ENCODE data around the gene BORCS5. TPM values are rescaled to one million over a fixed set of nuclear protein-coding genes. Genes with fewer than 3 reads are reported as not detected.
A peak's percentile ranks its signal among the peaks of the same experiment; 100 is the strongest.
"Not testable (repeated sequence)": the region's sequence is repeated elsewhere in the genome, so short reads cannot be mapped to it uniquely, and the experiment has no call there.

The BORCS5 gene
- polyA plus RNA-seq, 4 donors: 2.2 to 7.5 (median 5.5) TPM

DNA sequence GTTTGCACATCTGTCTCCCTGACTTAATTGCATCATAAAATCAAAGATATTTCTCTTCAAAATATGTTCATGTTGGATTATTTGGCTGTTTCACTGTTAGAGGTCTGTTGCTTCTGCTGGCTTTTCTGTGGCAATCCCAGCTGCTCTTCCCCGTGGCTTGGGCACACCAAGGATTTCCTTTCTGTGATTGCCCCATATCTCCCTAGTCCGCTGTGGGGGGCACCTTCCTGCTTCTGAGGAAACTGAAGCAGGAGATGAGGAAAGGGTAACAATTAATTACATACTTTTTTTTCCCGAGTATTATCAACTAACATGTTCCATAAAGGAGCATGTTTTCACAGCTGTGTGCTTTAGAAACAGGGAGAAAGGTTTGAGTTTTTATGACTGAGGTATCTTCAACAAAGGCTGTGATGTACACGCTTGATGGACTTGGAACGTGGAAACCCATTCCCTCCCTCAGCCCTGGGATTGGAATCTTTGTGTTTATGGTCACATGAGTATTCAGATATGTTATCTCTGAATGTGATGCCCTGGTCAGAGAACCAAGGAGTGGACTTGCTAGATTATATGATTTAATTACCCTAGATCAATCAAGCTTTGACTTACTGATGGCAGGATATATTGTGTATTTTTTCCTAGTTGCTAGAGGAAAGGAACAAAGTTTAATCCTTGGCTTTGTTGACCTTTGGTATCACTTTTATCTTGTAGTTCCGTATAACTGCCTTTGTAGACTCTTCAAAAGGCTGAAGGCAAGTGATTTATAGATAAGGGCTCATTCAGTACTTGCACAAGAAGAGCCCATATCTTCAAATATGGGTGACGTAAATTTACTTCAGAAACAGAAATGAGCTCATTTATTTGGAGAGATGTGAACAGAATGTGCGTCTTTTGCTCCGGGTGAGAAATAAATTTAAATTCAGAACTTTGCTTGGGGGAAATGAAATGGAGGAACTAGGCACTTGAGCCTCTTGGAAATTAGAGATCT, 46.7 kb downstream of the BORCS5 start:
- H3K27me3 ChIP-seq (ENCODE audit: control insufficient read depth in 3 of 3, insufficient read depth in 3 of 3, low read length in 3 of 3): no peaks in the 10 kb centered on the region
- H3K27ac ChIP-seq (ENCODE audit: low read depth in 1 of 3, low read length in 2 of 3): peak overlapping the region; percentile 85 to 93 (median 92)
- 12 to 48% (median 33%) methylated on average over 9 of the region's 9 CpGs for WGBS, 3 donors
- DNase-seq (peak; percentile 93 to 99), FAIRE-seq (peak; percentile 98)
- H3K4me1 ChIP-seq (ENCODE audit: control insufficient read depth in 3 of 3, insufficient read depth in 2 of 3, low read depth in 1 of 3, low read length in 2 of 3): peaks cover 0 to 40% (median 5%) of the 10 kb centered on the region in 3 donors
- no peaks in the 10 kb centered on the region for H3K9me3 ChIP-seq (ENCODE audit: control insufficient read depth in 2 of 2, insufficient read depth in 1 of 2, low read depth in 1 of 2, low read length in 1 of 2)
- peak overlapping the region in 1 of 3 donors; percentile 6 for H3K4me3 ChIP-seq (ENCODE audit: low read depth in 1 of 3, low read length in 3 of 3)
- peaks cover 0 to 2% (median 0%) of the 10 kb centered on the region in 3 donors for H3K36me3 ChIP-seq (ENCODE audit: control insufficient read depth in 3 of 3, insufficient read depth in 2 of 3, low read depth in 1 of 3, low read length in 3 of 3)

DNA sequence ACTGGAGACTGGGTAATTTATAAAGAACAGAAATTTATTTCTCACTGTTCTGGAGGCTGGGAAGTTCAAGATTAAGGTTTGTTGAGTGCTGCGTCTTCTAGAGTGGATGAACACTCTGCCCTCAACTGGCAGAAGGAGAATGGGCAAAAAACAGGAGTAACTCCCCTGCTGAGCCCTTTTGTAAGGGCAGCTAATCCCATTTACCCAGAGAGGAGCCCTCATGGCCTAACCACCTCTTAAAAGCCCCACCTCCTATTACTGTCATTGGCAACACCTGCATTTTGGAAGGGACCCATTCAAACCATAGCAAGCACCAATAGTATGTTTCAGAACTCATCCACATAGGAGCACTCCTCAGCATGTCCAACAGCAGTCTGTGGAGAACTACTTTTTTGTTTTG, 47.4 kb downstream of the BORCS5 start:
- Histone ChIP-seq H3K36me3 (ENCODE audit: control insufficient read depth in 3 of 3, insufficient read depth in 2 of 3, low read depth in 1 of 3, low read length in 3 of 3) (peaks cover 0 to 2% (median 0%) of the 10 kb centered on the region in 3 donors), H3K27me3 (ENCODE audit: control insufficient read depth in 3 of 3, insufficient read depth in 3 of 3, low read length in 3 of 3) (no peaks in the 10 kb centered on the region), H3K4me3 (ENCODE audit: low read depth in 1 of 3, low read length in 3 of 3) (no peak overlapping the region), H3K9me3 (ENCODE audit: control insufficient read depth in 2 of 2, insufficient read depth in 1 of 2, low read depth in 1 of 2, low read length in 1 of 2) (no peaks in the 10 kb centered on the region), H3K27ac (ENCODE audit: low read depth in 1 of 3, low read length in 2 of 3) (peak overlapping the region; percentile 84 to 92 (median 84)), H3K4me1 (ENCODE audit: control insufficient read depth in 3 of 3, insufficient read depth in 2 of 3, low read depth in 1 of 3, low read length in 2 of 3) (peaks cover 0 to 40% (median 5%) of the 10 kb centered on the region in 3 donors)
- FAIRE-seq: no peak
- DNase-seq: peak in 1 of 2 donors; percentile 51
- 11 to 67% (median 30%) methylated on average over 1 of the region's 1 CpG for whole genome bisulfite sequencing, 3 donors

DNA sequence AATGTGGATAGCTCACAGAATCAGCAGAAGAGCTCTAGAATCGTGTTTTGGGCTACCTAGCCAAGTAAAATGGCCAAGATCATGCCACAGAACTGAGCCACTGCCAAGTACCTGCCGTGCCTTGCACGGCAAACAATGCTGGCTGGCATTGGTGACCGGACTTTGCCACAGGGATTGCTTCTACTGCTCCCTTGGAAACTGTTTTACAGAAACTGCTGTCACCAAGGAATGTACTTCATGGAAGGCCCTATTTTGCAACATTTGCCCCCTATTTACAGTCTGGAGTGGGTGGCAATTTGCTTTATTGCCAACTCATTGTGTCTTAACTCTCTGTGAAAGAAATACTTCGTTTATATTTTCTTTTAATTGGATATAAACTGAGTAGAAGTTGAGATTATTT, 49.0 kb downstream of the BORCS5 start:
- Histone ChIP-seq H3K27ac (ENCODE audit: low read depth in 1 of 3, low read length in 2 of 3) (peak overlapping the region; percentile 15 to 84 (median 41)), H3K4me1 (ENCODE audit: control insufficient read depth in 3 of 3, insufficient read depth in 2 of 3, low read depth in 1 of 3, low read length in 2 of 3) (peaks cover 0 to 40% (median 5%) of the 10 kb centered on the region in 3 donors), H3K27me3 (ENCODE audit: control insufficient read depth in 3 of 3, insufficient read depth in 3 of 3, low read length in 3 of 3) (no peaks in the 10 kb centered on the region), H3K36me3 (ENCODE audit: control insufficient read depth in 3 of 3, insufficient read depth in 2 of 3, low read depth in 1 of 3, low read length in 3 of 3) (peaks cover 0 to 2% (median 0%) of the 10 kb centered on the region in 3 donors), H3K4me3 (ENCODE audit: low read depth in 1 of 3, low read length in 3 of 3) (no peak overlapping the region), H3K9me3 (ENCODE audit: control insufficient read depth in 2 of 2, insufficient read depth in 1 of 2, low read depth in 1 of 2, low read length in 1 of 2) (no peaks in the 10 kb centered on the region)
- DNase-seq (peak; percentile 86 to 90), FAIRE-seq (no peak)
- 15 to 55% (median 33%) methylated on average over 5 of the region's 5 CpGs for WGBS, 3 donors

DNA sequence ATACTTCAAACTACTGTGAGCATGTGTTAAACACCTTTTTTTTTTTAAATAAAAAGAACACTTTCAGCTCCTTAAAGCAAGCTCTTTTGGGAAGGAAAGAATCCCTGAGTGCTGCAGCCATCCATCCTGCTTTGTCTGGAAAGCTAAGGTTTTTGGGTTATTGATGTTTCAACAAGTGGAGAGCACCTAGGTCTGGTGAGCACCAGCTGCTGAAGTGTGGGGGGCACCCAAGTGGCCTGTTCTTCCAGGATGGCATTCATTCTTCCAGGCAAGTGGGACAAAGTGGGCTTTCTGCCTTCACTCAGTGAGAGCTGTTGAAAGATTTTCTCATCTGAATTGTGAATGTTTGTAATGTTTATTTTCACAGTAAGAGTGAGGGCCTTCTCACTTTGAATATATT, 49.9 kb downstream of the BORCS5 start:
- Histone ChIP-seq H3K4me3 (ENCODE audit: low read depth in 1 of 3, low read length in 3 of 3) (no peak overlapping the region), H3K27me3 (ENCODE audit: control insufficient read depth in 3 of 3, insufficient read depth in 3 of 3, low read length in 3 of 3) (no peaks in the 10 kb centered on the region), H3K9me3 (ENCODE audit: control insufficient read depth in 2 of 2, insufficient read depth in 1 of 2, low read depth in 1 of 2, low read length in 1 of 2) (no peaks in the 10 kb centered on the region), H3K4me1 (ENCODE audit: control insufficient read depth in 3 of 3, insufficient read depth in 2 of 3, low read depth in 1 of 3, low read length in 2 of 3) (peaks cover 0 to 40% (median 5%) of the 10 kb centered on the region in 3 donors), H3K36me3 (ENCODE audit: control insufficient read depth in 3 of 3, insufficient read depth in 2 of 3, low read depth in 1 of 3, low read length in 3 of 3) (peaks cover 0 to 2% (median 0%) of the 10 kb centered on the region in 3 donors), H3K27ac (ENCODE audit: low read depth in 1 of 3, low read length in 2 of 3) (peak overlapping the region in 1 of 3 donors; percentile 84)
- FAIRE-seq (no peak), DNase-seq (no peak)

DNA sequence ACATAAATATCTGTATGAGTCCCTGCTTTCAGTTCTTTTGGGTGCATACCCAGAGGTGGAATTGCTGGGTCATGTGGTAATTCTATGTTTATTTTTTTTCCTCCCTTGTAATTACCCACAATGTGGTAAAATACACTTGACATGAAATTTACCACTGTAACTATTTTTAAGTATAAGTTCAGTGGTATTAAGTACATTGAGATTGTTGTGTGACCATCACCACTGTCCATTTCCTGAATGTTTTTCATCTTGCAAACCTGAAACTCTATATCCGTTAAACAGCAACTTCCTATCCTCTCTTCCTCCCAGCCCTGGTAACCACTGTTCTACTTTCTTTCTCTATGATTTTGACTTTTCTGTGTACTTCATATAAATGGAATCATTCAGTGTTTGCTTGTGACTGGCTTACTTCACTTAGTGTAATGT, 51.4 kb downstream of the BORCS5 start:
- Histone ChIP-seq H3K4me1 (ENCODE audit: control insufficient read depth in 3 of 3, insufficient read depth in 2 of 3, low read depth in 1 of 3, low read length in 2 of 3) (peaks cover 0 to 30% (median 2%) of the 10 kb centered on the region in 3 donors), H3K36me3 (ENCODE audit: control insufficient read depth in 3 of 3, insufficient read depth in 2 of 3, low read depth in 1 of 3, low read length in 3 of 3) (peaks cover 0 to 2% (median 0%) of the 10 kb centered on the region in 3 donors), H3K27me3 (ENCODE audit: control insufficient read depth in 3 of 3, insufficient read depth in 3 of 3, low read length in 3 of 3) (no peaks in the 10 kb centered on the region), H3K4me3 (ENCODE audit: low read depth in 1 of 3, low read length in 3 of 3) (no peak overlapping the region), H3K27ac (ENCODE audit: low read depth in 1 of 3, low read length in 2 of 3) (no peak overlapping the region), H3K9me3 (ENCODE audit: control insufficient read depth in 2 of 2, insufficient read depth in 1 of 2, low read depth in 1 of 2, low read length in 1 of 2) (no peaks in the 10 kb centered on the region)
- no peak for DNase-seq
- FAIRE-seq: no peak
- WGBS, 3 donors: 65 to 80% (median 69%) methylated on average over 1 of the region's 1 CpG

GRCh38 chr12:12409337-12409736, 52.5 kb downstream of the BORCS5 start:
- not testable (repeated sequence) for DNase-seq; H3K27me3 ChIP-seq (ENCODE audit: control insufficient read depth in 3 of 3, insufficient read depth in 3 of 3, low read length in 3 of 3); H3K4me3 ChIP-seq (ENCODE audit: low read depth in 1 of 3, low read length in 3 of 3); FAIRE-seq; H3K9me3 ChIP-seq (ENCODE audit: control insufficient read depth in 2 of 2, insufficient read depth in 1 of 2, low read depth in 1 of 2, low read length in 1 of 2); H3K27ac ChIP-seq (ENCODE audit: low read depth in 1 of 3, low read length in 2 of 3); H3K36me3 ChIP-seq (ENCODE audit: control insufficient read depth in 3 of 3, insufficient read depth in 2 of 3, low read depth in 1 of 3, low read length in 3 of 3)
- peaks cover 0 to 25% (median 0%) of the 10 kb centered on the region in 3 donors for H3K4me1 ChIP-seq (ENCODE audit: control insufficient read depth in 3 of 3, insufficient read depth in 2 of 3, low read depth in 1 of 3, low read length in 2 of 3)
- 95 to 100% (median 97%) methylated on average over 1 of the region's 2 CpGs for WGBS, 3 donors

- Histone ChIP-seq H3K9me3 (ENCODE audit: control insufficient read depth in 2 of 2, insufficient read depth in 1 of 2, low read depth in 1 of 2, low read length in 1 of 2) (no peaks in the 10 kb centered on the region), H3K36me3 (ENCODE audit: control insufficient read depth in 3 of 3, insufficient read depth in 2 of 3, low read depth in 1 of 3, low read length in 3 of 3) (no peaks in the 10 kb centered on the region), H3K4me3 (ENCODE audit: low read depth in 1 of 3, low read length in 3 of 3) (no peak overlapping the region), H3K27me3 (ENCODE audit: control insufficient read depth in 3 of 3, insufficient read depth in 3 of 3, low read length in 3 of 3) (no peaks in the 10 kb centered on the region), H3K27ac (ENCODE audit: low read depth in 1 of 3, low read length in 2 of 3) (no peak overlapping the region), H3K4me1 (ENCODE audit: control insufficient read depth in 3 of 3, insufficient read depth in 2 of 3, low read depth in 1 of 3, low read length in 2 of 3) (no peaks in the 10 kb centered on the region)
- WGBS, 3 donors: 51 to 70% (median 56%) methylated on average over 2 of the region's 2 CpGs
- FAIRE-seq (peak; percentile 10), DNase-seq (no peak)
Observed at GRCh38 chr12:12415886-12416285, 59.0 kb downstream of the BORCS5 start.

- not testable (repeated sequence) for H3K27me3 ChIP-seq (ENCODE audit: control insufficient read depth in 3 of 3, insufficient read depth in 3 of 3, low read length in 3 of 3); H3K4me1 ChIP-seq (ENCODE audit: control insufficient read depth in 3 of 3, insufficient read depth in 2 of 3, low read depth in 1 of 3, low read length in 2 of 3); H3K4me3 ChIP-seq (ENCODE audit: low read depth in 1 of 3, low read length in 3 of 3); H3K27ac ChIP-seq (ENCODE audit: low read depth in 1 of 3, low read length in 2 of 3); H3K36me3 ChIP-seq (ENCODE audit: control insufficient read depth in 3 of 3, insufficient read depth in 2 of 3, low read depth in 1 of 3, low read length in 3 of 3); FAIRE-seq; DNase-seq
- peaks cover 0 to 17% of the 10 kb centered on the region in 2 donors for H3K9me3 ChIP-seq (ENCODE audit: control insufficient read depth in 2 of 2, insufficient read depth in 1 of 2, low read depth in 1 of 2, low read length in 1 of 2)
- WGBS, 3 donors: 98 to 100% (median 100%) methylated on average over 3 of the region's 3 CpGs
Observed at GRCh38 chr12:12419165-12419564, 62.3 kb downstream of the BORCS5 start.

Measured in small intestine (tissue), 7 donors.